ENCODE data around the gene CENPB.

GRCh38 chr20:3741836-3742458, 44.6 kb downstream of the CENPB start:
- TF ChIP-seq POLR2A (IDR thresholded peaks at IDR 0.05; ENCODE audit: low read depth, low read length), result no peak
- no peak for TF ChIP-seq HSF1 (IDR thresholded peaks at IDR 0.05; ENCODE audit: low read depth, low read length)
- no peak for TF ChIP-seq REST (IDR thresholded peaks at IDR 0.05; ENCODE audit: low read depth, low read length)
- TF ChIP-seq RAD21 (IDR thresholded peaks at IDR 0.05; ENCODE audit: insufficient read depth, low read depth, low read length), result no peak
- no peak for TF ChIP-seq NFIC (IDR thresholded peaks at IDR 0.05; ENCODE audit: low read depth, low read length)
- no peak for TF ChIP-seq MEF2A (IDR thresholded peaks at IDR 0.05; ENCODE audit: insufficient read depth, low read depth, low read length)
- no peak for TF ChIP-seq CTCF (IDR thresholded peaks at IDR 0.05 in 2 of 3, conservative IDR thresholded peaks at IDR 0.05 in 1 of 3; ENCODE audit: control insufficient read depth in 2 of 3, extremely low read depth in 1 of 3, insufficient read depth in 1 of 3, low read depth in 3 of 3, low read length in 3 of 3)
- TF ChIP-seq SUZ12 (IDR thresholded peaks at IDR 0.05; ENCODE audit: unreplicated experiment), result no peak
- TF ChIP-seq SMAD1 (IDR thresholded peaks at IDR 0.05; ENCODE audit: low read depth, partially characterized antibody), result no peak
- no peak for TF ChIP-seq ZNF687 (IDR thresholded peaks at IDR 0.05)
